HepG2 (cell line): Measurements from ENCODE around the gene CST11.

Experiments
- IKZF1 ChIP-seq: fragments of 450-650 bp; IDR thresholded peaks from 2 replicates; pipeline ENCODE4 v1.7.1; 2016
- MAFG ChIP-seq: sonication (generic); formaldehyde crosslinking; IDR thresholded peaks from 2 replicates; pipeline ENCODE4 v1.5.1; 2020; ENCODE audit warnings: mild to moderate bottlenecking, missing genetic modification reagents
- MED8 ChIP-seq: sonication (generic); formaldehyde crosslinking; IDR thresholded peaks from 2 replicates; pipeline ENCODE4 v1.8.1; 2023; ENCODE audit warnings: mild to moderate bottlenecking, missing genetic modification reagents; ENCODE audit not compliant: insufficient replicate concordance
- NCOA2 ChIP-seq: sonication (generic); formaldehyde crosslinking; IDR thresholded peaks from 2 replicates; pipeline ENCODE4 v1.8.0; 2022; ENCODE audit warnings: inconsistent platforms
- NFIC ChIP-seq: IDR thresholded peaks from 2 replicates; pipeline ENCODE4 v1.6.1; 2012; ENCODE audit warnings: mild to moderate bottlenecking, low read length, inconsistent platforms
- NFYB ChIP-seq: sonication (generic); formaldehyde crosslinking; IDR thresholded peaks from 2 replicates; pipeline ENCODE4 v1.4.0; 2020; ENCODE audit warnings: missing genetic modification reagents
- POLR2A ChIP-seq, 2 experiments: IDR thresholded peaks; 2 replicates each; pipeline ENCODE4 v1.6.1; 2011; ENCODE audit warnings: low read depth in 2 of 2, low read length in 2 of 2, mild to moderate bottlenecking in 1 of 2, moderate library complexity in 1 of 2; ENCODE audit not compliant: insufficient read depth in 1 of 2
- SMAD9 ChIP-seq: sonication (generic); formaldehyde crosslinking; IDR thresholded peaks from 2 replicates; pipeline ENCODE4 v1.5.1; 2020; ENCODE audit warnings: mild to moderate bottlenecking, missing genetic modification reagents
- SRF ChIP-seq: IDR thresholded peaks from 2 replicates; pipeline ENCODE4 v1.6.1; 2011; ENCODE audit warnings: mild to moderate bottlenecking, low read depth, low read length, moderate library complexity
- ZNF788 ChIP-seq: sonication (generic); formaldehyde crosslinking; IDR thresholded peaks from 2 replicates; pipeline ENCODE4 v1.5.0; 2020; ENCODE audit warnings: mild to moderate bottlenecking, missing genetic modification reagents, borderline replicate concordance
- TF ChIP-seq, protein P1 (sequence below): sonication (generic); formaldehyde crosslinking; IDR thresholded peaks from 2 replicates; pipeline ENCODE4 v1.8.1; 2023; ENCODE audit warnings: mild to moderate bottlenecking, inconsistent platforms, moderate library complexity, missing genetic modification reagents, borderline replicate concordance
- TF ChIP-seq, protein P2 (sequence below): sonication (generic); formaldehyde crosslinking; IDR thresholded peaks from 2 replicates; pipeline ENCODE4 v1.5.0; 2020; ENCODE audit warnings: mild to moderate bottlenecking, missing genetic modification reagents, moderate library complexity
- TF ChIP-seq, protein P3 (sequence below), 2 experiments: sonication (generic) in 1 of 2; formaldehyde crosslinking in 1 of 2; IDR thresholded peaks; 2 replicates each; pipeline versions ENCODE4 v1.5.1 to v1.6.1; 2011 to 2020; ENCODE audit warnings: borderline replicate concordance in 1 of 2, low read depth in 1 of 2, low read length in 1 of 2, mild to moderate bottlenecking in 1 of 2, missing genetic modification reagents in 1 of 2, moderate library complexity in 1 of 2
- TF ChIP-seq, protein P4 (sequence below): sonication (generic); formaldehyde crosslinking; IDR thresholded peaks from 2 replicates; pipeline ENCODE4 v1.8.1; 2022; ENCODE audit warnings: low read depth, mild to moderate bottlenecking, missing genetic modification reagents

DNA sequence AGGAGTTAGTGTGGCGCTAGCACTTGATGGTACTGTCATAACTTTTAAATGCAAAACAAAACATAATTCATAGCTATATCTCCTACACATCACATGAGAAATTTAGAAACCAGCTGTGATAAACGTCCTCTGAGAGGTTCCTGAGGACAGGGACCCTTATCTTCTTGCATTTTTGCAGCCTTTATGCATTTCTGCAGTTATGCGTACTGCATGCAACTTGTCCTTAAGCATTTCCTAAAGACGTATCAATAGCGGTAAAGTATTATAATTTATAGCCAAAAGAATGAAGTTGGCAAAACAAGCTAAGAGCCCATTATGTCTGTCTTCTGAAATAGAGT is 33.0 kb downstream of the CST11 start:
- TF ChIP-seq, protein P1, sequence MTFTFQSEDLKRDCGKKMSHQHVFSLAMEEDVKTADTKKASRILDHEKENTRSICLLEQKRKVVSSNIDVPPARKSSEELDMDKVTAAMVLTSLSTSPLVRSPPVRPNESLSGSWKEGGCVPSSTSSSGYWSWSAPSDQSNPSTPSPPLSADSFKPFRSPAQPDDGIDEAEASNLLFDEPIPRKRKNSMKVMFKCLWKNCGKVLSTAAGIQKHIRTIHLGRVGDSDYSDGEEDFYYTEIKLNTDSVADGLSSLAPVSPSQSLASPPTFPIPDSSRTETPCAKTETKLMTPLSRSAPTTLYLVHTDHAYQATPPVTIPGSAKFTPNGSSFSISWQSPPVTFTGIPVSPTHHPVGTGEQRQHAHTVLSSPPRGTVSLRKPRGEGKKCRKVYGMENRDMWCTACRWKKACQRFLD (CRISPR knock-in tag) = no peak
- TF ChIP-seq, protein P2, sequence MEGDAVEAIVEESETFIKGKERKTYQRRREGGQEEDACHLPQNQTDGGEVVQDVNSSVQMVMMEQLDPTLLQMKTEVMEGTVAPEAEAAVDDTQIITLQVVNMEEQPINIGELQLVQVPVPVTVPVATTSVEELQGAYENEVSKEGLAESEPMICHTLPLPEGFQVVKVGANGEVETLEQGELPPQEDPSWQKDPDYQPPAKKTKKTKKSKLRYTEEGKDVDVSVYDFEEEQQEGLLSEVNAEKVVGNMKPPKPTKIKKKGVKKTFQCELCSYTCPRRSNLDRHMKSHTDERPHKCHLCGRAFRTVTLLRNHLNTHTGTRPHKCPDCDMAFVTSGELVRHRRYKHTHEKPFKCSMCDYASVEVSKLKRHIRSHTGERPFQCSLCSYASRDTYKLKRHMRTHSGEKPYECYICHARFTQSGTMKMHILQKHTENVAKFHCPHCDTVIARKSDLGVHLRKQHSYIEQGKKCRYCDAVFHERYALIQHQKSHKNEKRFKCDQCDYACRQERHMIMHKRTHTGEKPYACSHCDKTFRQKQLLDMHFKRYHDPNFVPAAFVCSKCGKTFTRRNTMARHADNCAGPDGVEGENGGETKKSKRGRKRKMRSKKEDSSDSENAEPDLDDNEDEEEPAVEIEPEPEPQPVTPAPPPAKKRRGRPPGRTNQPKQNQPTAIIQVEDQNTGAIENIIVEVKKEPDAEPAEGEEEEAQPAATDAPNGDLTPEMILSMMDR = no peak
- TF ChIP-seq MAFG (CRISPR knock-in tag) (no peak), POLR2A (IDR thresholded peaks at IDR 0.05; ENCODE audit: insufficient read depth in 1 of 2, low read depth in 2 of 2, low read length in 2 of 2) (no peak), SRF (no peak), NFIC (no peak), IKZF1 (no peak), ZNF788 (no peak), SMAD9 (no peak), MED8 (CRISPR knock-in tag) (no peak), NFYB (CRISPR knock-in tag) (no peak), NCOA2 (no peak; the same call in 1 of the 2 replicates)
- TF ChIP-seq, protein P3, sequence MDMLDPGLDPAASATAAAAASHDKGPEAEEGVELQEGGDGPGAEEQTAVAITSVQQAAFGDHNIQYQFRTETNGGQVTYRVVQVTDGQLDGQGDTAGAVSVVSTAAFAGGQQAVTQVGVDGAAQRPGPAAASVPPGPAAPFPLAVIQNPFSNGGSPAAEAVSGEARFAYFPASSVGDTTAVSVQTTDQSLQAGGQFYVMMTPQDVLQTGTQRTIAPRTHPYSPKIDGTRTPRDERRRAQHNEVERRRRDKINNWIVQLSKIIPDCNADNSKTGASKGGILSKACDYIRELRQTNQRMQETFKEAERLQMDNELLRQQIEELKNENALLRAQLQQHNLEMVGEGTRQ (IDR thresholded peaks at IDR 0.05; ENCODE audit: low read depth, low read length) = no peak
- TF ChIP-seq, protein P3 (CRISPR knock-in tag; IDR thresholded peaks at IDR 0.05; ENCODE audit: borderline replicate concordance) = no peak
- TF ChIP-seq, protein P4, sequence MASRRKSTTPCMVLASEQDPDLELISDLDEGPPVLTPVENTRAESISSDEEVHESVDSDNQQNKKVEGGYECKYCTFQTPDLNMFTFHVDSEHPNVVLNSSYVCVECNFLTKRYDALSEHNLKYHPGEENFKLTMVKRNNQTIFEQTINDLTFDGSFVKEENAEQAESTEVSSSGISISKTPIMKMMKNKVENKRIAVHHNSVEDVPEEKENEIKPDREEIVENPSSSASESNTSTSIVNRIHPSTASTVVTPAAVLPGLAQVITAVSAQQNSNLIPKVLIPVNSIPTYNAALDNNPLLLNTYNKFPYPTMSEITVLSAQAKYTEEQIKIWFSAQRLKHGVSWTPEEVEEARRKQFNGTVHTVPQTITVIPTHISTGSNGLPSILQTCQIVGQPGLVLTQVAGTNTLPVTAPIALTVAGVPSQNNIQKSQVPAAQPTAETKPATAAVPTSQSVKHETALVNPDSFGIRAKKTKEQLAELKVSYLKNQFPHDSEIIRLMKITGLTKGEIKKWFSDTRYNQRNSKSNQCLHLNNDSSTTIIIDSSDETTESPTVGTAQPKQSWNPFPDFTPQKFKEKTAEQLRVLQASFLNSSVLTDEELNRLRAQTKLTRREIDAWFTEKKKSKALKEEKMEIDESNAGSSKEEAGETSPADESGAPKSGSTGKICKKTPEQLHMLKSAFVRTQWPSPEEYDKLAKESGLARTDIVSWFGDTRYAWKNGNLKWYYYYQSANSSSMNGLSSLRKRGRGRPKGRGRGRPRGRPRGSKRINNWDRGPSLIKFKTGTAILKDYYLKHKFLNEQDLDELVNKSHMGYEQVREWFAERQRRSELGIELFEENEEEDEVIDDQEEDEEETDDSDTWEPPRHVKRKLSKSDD (CRISPR knock-in tag) = no peak
